AG08396 (cell line): Measurements from ENCODE around the gene PRKN.
A peak's percentile ranks its signal among the peaks of the same experiment; 100 is the strongest.

ENCODE experiments used
- DNase-seq: peaks from one replicate; pipeline ENCODE4 v3.0.0; 2012; ENCODE audit warnings: low spot score, mixed read lengths

PRKN gene

GRCh38 chr6:162442687-162443086 lies 284.9 kb downstream of the PRKN start:
- DNase-seq = no peak

- DNase-seq = no peak
Measured at GRCh38 chr6:162441991-162442390, 285.6 kb downstream of the PRKN start.

- no peak for DNase-seq
Measured at GRCh38 chr6:162438980-162439379, 288.6 kb downstream of the PRKN start.

GRCh38 chr6:162435071-162435470 lies 292.5 kb downstream of the PRKN start:
- no peak for DNase-seq

- no peak for DNase-seq
Measured at GRCh38 chr6:162421004-162421403, 306.6 kb downstream of the PRKN start.

GRCh38 chr6:162416831-162417537 lies 310.6 kb downstream of the PRKN start:
- no peak for DNase-seq

GRCh38 chr6:162416307-162416706 lies 311.3 kb downstream of the PRKN start:
- no peak for DNase-seq

- no peak for DNase-seq
Measured at GRCh38 chr6:162409741-162410691, 317.6 kb downstream of the PRKN start.

GRCh38 chr6:162408826-162409535 lies 318.6 kb downstream of the PRKN start:
- DNase-seq = no peak

GRCh38 chr6:162404951-162405350 lies 322.6 kb downstream of the PRKN start:
- no peak for DNase-seq

- no peak for DNase-seq
Measured at GRCh38 chr6:162403031-162403430, 324.5 kb downstream of the PRKN start.

GRCh38 chr6:162395181-162395580 lies 332.4 kb downstream of the PRKN start:
- no peak for DNase-seq

- DNase-seq = peak; percentile 6
Measured at GRCh38 chr6:162390961-162391811, 336.4 kb downstream of the PRKN start.

- DNase-seq = no peak
Measured at GRCh38 chr6:162389343-162390085, 338.1 kb downstream of the PRKN start.

GRCh38 chr6:162388383-162388777 lies 339.2 kb downstream of the PRKN start:
- DNase-seq = no peak

GRCh38 chr6:162387718-162388382 lies 339.7 kb downstream of the PRKN start:
- DNase-seq = no peak

- DNase-seq = no peak
Measured at GRCh38 chr6:162385980-162386379, 341.6 kb downstream of the PRKN start.

- DNase-seq = no peak
Measured at GRCh38 chr6:162379757-162380409, 347.7 kb downstream of the PRKN start.

- no peak for DNase-seq
Measured at GRCh38 chr6:162377735-162378134, 349.8 kb downstream of the PRKN start.

GRCh38 chr6:162373868-162374267 lies 353.7 kb downstream of the PRKN start:
- no peak for DNase-seq
